HG02970 (cell line): Measurements from ENCODE around the gene HARBI1.

Source experiments
- ATAC-seq: cut with Tn5 transposase; IDR thresholded peaks from one replicate; pipeline ENCODE4 v1.9.1; 2021; ENCODE audit warnings: mild to moderate bottlenecking, moderate library complexity, moderate number of reproducible peaks; ENCODE audit not compliant: unreplicated experiment, low FRiP score

Gene HARBI1

GRCh38 chr11:46557684-46558151 lies 59.3 kb downstream of the HARBI1 start:
- ATAC-seq = no peak

GRCh38 chr11:46555267-46556054 lies 61.6 kb downstream of the HARBI1 start:
- no peak for ATAC-seq

GRCh38 chr11:46554213-46555147 lies 62.5 kb downstream of the HARBI1 start:
- no peak for ATAC-seq

GRCh38 chr11:46553814-46554212 lies 63.2 kb downstream of the HARBI1 start:
- no peak for ATAC-seq
